ENCODE data around the gene TNP1. TPM values are rescaled to one million over a fixed set of nuclear protein-coding genes. Genes with fewer than 3 reads are reported as not detected.

Gene TNP1
- total and polyA plus RNA-seq, 2 experiments from 2014 or later: not detected

- Histone ChIP-seq H3K27ac (no peak overlapping the region), H3K36me3 (no peaks in the 10 kb centered on the region), H3K27me3 (no peaks in the 10 kb centered on the region), H3K4me3 (no peak overlapping the region), H3K9me3 (ENCODE audit: low read depth) (no peaks in the 10 kb centered on the region), H3K4me1 (ENCODE audit: low read depth) (no peaks in the 10 kb centered on the region)
- no peak for TF ChIP-seq CTCF (IDR thresholded peaks at IDR 0.05; ENCODE audit: low read depth, low read length)
- no peak for DNase-seq (ENCODE audit: low read depth in 1 of 2, low spot score in 1 of 2)
Measured at GRCh38 chr2:216871333-216871934, 11.6 kb upstream of the TNP1 start.

- no peak for TF ChIP-seq CTCF (IDR thresholded peaks at IDR 0.05; ENCODE audit: low read depth, low read length)
- no peaks in the 10 kb centered on the region for H3K9me3 ChIP-seq (ENCODE audit: low read depth)
- DNase-seq (ENCODE audit: low read depth in 1 of 2, low spot score in 1 of 2): no peak
Measured at GRCh38 chr2:216870508-216871332, 10.9 kb upstream of the TNP1 start.

GRCh38 chr2:216866515-216867095 lies 6.7 kb upstream of the TNP1 start:
- H3K4me3 ChIP-seq: no peak overlapping the region
- H3K36me3 ChIP-seq: no peaks in the 10 kb centered on the region
- DNase-seq (ENCODE audit: low read depth in 1 of 2, low spot score in 1 of 2): no peak
- no peak overlapping the region for H3K27ac ChIP-seq
- no peak for TF ChIP-seq CTCF (IDR thresholded peaks at IDR 0.05; ENCODE audit: low read depth, low read length)
- H3K4me1 ChIP-seq (ENCODE audit: low read depth): peaks cover 6% of the 10 kb centered on the region
- peaks cover 4% of the 10 kb centered on the region for H3K27me3 ChIP-seq
- H3K9me3 ChIP-seq (ENCODE audit: low read depth): no peaks in the 10 kb centered on the region

More at GRCh38 chr2:216870508-216871332, 10.9 kb upstream of the TNP1 start:
- Histone ChIP-seq H3K36me3 (no peaks in the 10 kb centered on the region), H3K27ac (no peak overlapping the region), H3K4me1 (ENCODE audit: low read depth) (no peaks in the 10 kb centered on the region), H3K27me3 (no peaks in the 10 kb centered on the region), H3K4me3 (no peak overlapping the region)

GRCh38 chr2:216865658-216866057 lies 5.8 kb upstream of the TNP1 start:
- TF ChIP-seq CTCF (IDR thresholded peaks at IDR 0.05; ENCODE audit: low read depth, low read length): no peak
- H3K27ac ChIP-seq: no peak overlapping the region
- H3K4me1 ChIP-seq (ENCODE audit: low read depth): peaks cover 8% of the 10 kb centered on the region
- no peaks in the 10 kb centered on the region for H3K9me3 ChIP-seq (ENCODE audit: low read depth)
- DNase-seq (ENCODE audit: low read depth in 1 of 2, low spot score in 1 of 2): no peak
- peaks cover 4% of the 10 kb centered on the region for H3K27me3 ChIP-seq
- no peaks in the 10 kb centered on the region for H3K36me3 ChIP-seq
- no peak overlapping the region for H3K4me3 ChIP-seq

GRCh38 chr2:216863946-216864345 lies 4.1 kb upstream of the TNP1 start:
- TF ChIP-seq CTCF (IDR thresholded peaks at IDR 0.05; ENCODE audit: low read depth, low read length): no peak
- H3K27ac ChIP-seq: no peak overlapping the region

More at GRCh38 chr2:216863946-216864345, 4.1 kb upstream of the TNP1 start:
- DNase-seq (ENCODE audit: low read depth in 1 of 2, low spot score in 1 of 2): no peak
- Histone ChIP-seq H3K4me1 (ENCODE audit: low read depth) (peaks cover 13% of the 10 kb centered on the region), H3K4me3 (no peak overlapping the region), H3K27me3 (peaks cover 6% of the 10 kb centered on the region), H3K36me3 (no peaks in the 10 kb centered on the region), H3K9me3 (ENCODE audit: low read depth) (no peaks in the 10 kb centered on the region)

Data from cardiac muscle cell (in vitro differentiated cells and primary cell).